Activated CD4-positive, alpha-beta T cell treated with anti-CD3 and anti-CD28 coated beads for 1 hour (primary cell): ENCODE results near the gene NES.

ENCODE experiments used
- DNase-seq: peaks from one replicate; pipeline ENCODE4 v3.0.0-alpha.2; 2020

NES gene

DNA sequence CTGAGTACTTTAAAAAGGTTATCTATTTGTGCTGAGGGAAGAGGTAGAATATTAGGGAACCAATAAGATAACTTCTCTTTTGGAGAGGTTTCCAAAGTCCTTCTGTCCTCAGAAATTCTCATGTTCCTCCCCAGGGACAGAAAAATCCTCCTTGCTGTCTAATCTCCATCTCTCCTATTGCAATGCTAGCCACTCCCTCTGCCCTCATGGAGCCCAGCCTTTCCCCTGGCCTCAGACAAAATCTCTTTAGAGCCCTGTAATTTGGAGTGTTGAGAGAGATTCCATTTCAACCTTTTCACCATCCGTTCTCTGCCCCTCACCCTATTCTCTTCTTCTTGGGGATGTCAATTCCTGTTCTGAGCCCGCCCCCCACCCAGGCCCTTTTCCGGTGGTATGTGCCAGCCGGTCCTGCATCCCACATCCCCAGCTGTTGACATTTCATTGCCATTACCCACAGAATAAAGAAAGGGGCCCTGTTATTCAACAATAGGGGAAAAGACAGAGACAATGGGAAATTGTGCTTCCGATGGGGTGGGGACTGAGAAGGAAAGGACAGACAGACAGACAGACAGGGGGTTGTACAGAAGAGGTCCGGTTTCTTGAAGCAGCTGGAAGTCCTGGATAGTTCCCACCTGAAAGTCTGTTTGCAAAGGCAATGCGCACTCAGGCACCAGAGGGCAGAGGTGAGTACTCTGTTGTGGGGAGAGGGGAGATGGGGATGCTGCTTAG lies 58.2 kb downstream of the NES start, which contains the start of gene HAPLN2:
TSS of gene HAPLN2 (plus strand) at position 563 of the 729 bp plus-strand sequence. CDS start 4,076 bp downstream, outside the sequence.
- no peak for DNase-seq
